ENCODE results near the gene ART3. TPM values are rescaled to one million over a fixed set of nuclear protein-coding genes. Genes with fewer than 3 reads are reported as not detected.
A peak's percentile ranks its signal among the peaks of the same experiment; 100 is the strongest.

The ART3 gene
- total and polyA plus RNA-seq, 7 donors = 3.0 to 6.4 (median 5.1) TPM; not detected in 2

DNA sequence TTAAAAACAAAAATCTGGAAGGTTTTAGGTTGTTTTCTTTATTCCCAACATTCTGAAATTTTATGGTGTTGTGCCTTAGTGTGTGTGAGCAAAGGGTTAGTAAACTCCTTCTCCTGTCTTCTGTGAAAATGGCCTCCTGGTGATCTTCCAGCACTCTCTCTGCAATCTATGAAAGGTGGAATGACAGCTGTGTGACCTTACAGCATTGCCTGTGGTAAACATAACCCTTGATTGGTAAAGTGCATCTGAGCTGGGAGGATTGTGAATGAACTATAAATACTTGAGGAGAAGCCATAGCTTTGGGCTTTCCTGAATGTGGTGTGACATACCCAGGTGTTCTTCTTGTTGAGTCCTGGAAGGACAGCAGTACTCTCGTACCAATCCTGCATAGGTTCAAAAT is 10.0 kb downstream of the ART3 start:
- no peak overlapping the region for H3K4me3 ChIP-seq
- H3K9me3 ChIP-seq = no peaks in the 10 kb centered on the region
- TF ChIP-seq, protein P1, sequence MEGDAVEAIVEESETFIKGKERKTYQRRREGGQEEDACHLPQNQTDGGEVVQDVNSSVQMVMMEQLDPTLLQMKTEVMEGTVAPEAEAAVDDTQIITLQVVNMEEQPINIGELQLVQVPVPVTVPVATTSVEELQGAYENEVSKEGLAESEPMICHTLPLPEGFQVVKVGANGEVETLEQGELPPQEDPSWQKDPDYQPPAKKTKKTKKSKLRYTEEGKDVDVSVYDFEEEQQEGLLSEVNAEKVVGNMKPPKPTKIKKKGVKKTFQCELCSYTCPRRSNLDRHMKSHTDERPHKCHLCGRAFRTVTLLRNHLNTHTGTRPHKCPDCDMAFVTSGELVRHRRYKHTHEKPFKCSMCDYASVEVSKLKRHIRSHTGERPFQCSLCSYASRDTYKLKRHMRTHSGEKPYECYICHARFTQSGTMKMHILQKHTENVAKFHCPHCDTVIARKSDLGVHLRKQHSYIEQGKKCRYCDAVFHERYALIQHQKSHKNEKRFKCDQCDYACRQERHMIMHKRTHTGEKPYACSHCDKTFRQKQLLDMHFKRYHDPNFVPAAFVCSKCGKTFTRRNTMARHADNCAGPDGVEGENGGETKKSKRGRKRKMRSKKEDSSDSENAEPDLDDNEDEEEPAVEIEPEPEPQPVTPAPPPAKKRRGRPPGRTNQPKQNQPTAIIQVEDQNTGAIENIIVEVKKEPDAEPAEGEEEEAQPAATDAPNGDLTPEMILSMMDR (IDR thresholded peaks at IDR 0.05) = no peak
- TF ChIP-seq EP300 (IDR thresholded peaks at IDR 0.05) (no peak), POLR2AphosphoS5 (IDR thresholded peaks at IDR 0.05) (no peak), POLR2A (IDR thresholded peaks at IDR 0.05) (no peak)
- H3K27ac ChIP-seq = no peak overlapping the region
- H3K36me3 ChIP-seq = no peaks in the 10 kb centered on the region
- WGBS, 2 donors = 88% methylated on average over 1 of the region's 1 CpG
- H3K27me3 ChIP-seq = no peaks in the 10 kb centered on the region
- intact Hi-C loops (cut with DNase I) = no loop called here
- peaks cover 0 to 5% (median 0%) of the 10 kb centered on the region in 4 donors for H3K4me1 ChIP-seq
- no peak for DNase-seq

DNA sequence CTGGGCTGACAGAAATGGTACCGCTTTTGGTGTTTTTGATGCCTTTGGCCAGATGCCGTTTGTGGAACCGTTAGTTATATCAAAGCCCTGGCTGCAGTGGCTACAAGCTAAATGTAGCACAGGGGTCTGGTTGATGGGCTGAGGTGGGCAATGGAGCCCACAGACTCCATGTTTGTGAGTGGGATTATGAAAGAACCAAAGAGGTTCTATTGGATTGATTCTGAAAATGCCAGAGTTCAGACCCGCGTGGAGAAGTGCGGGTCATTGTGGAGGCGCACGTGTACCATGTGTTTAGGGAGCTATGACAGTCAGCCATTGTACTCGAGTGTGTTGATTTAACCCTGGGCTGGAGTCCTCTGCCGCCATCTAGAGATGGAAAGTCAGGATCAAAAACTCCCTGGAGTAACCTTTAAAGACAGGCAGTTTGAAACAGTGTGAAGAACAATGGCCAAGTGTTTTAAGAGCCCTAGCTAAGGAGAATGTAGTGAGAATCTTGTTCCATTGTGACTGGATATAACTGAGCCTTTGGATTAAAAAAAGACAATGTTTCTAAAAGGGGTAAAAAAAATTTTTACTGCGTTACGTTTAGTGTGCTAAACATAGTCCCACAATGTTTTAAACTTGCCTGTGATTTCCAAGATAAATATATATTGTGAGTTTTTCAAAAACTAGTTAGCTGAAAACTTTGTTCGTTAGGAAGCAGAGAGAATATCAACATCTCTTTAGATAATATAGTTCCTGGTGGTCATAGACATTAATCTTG is 12.7 kb downstream of the ART3 start:
- H3K4me1 ChIP-seq = peaks cover 0 to 5% (median 0%) of the 10 kb centered on the region in 4 donors
- H3K36me3 ChIP-seq = no peaks in the 10 kb centered on the region
- H3K4me3 ChIP-seq = peak overlapping the region in 1 of 4 donors; percentile 9
- WGBS, 2 donors = 24 to 46% methylated on average over 13 of the region's 13 CpGs
- H3K27ac ChIP-seq = no peak overlapping the region
- intact Hi-C loops (cut with DNase I) = loop anchor here (1.0 to 2.0 kb wide), 2 partner anchors 20 to 91 kb away; no protein-coding TSS in a partner anchor
- no peak for TF ChIP-seq EP300 (IDR thresholded peaks at IDR 0.05)
- TF ChIP-seq POLR2A (IDR thresholded peaks at IDR 0.05) = no peak
- no peak for TF ChIP-seq POLR2AphosphoS5 (IDR thresholded peaks at IDR 0.05)
- TF ChIP-seq, protein P1 (IDR thresholded peaks at IDR 0.05) = peak in 3 of 4 experiments; percentile 27 to 48 (median 45)
- no peaks in the 10 kb centered on the region for H3K9me3 ChIP-seq
- no peaks in the 10 kb centered on the region for H3K27me3 ChIP-seq
- DNase-seq = no peak

DNA sequence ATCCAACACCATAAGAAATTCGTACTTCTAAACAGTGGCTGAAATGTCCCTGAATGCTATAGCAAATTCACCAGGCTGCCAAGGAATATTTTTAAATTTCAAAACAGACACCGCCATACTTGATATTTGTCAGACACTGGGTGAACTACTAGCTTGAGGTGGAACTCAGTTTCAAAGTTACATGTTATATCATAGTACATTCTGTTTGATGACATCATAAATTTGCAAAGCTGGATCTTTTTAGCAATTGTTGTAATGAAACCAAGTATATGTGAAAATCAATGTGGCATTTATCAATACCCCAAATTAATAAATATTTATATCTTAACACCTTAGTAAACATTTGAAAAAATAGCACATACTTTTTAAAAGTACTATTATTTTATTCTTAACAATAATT is 14.2 kb downstream of the ART3 start:
- Histone ChIP-seq H3K9me3 (no peaks in the 10 kb centered on the region), H3K4me1 (peaks cover 0 to 5% (median 0%) of the 10 kb centered on the region in 4 donors), H3K36me3 (no peaks in the 10 kb centered on the region), H3K27ac (no peak overlapping the region), H3K4me3 (no peak overlapping the region), H3K27me3 (no peaks in the 10 kb centered on the region)
- no peak for DNase-seq
- intact Hi-C loops (cut with DNase I) = no loop called here
- WGBS, 2 donors = 92 to 94% methylated on average over 2 of the region's 2 CpGs
- TF ChIP-seq POLR2A (IDR thresholded peaks at IDR 0.05) (no peak), EP300 (IDR thresholded peaks at IDR 0.05) (no peak), POLR2AphosphoS5 (IDR thresholded peaks at IDR 0.05) (no peak)
- TF ChIP-seq, protein P1 (IDR thresholded peaks at IDR 0.05) = no peak

DNA sequence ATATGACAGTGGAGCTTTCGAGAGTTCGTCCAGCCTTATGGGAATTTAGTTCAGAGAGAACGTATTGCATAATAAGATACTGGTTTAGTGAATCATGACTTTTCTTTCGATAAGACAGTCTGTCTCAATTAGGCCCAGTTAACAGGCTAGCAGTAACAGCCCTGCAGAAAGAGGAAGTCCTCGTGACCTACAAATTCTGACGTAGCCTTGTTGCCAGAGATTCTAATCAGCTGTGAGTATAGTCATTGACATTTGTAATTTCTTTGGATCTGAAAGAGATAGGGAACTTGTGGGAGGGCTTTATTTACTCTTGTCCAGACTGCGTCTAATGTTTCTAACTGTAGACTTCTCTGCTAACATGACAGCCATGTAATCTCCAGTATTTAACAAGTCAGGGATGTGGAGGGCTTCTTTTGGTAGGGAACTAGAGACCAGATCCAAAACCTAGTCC is 15.8 kb downstream of the ART3 start:
- intact Hi-C loops (cut with DNase I) = no loop called here
- no peaks in the 10 kb centered on the region for H3K27me3 ChIP-seq
- H3K27ac ChIP-seq = no peak overlapping the region
- H3K9me3 ChIP-seq = no peaks in the 10 kb centered on the region
- DNase-seq = no peak
- H3K36me3 ChIP-seq = no peaks in the 10 kb centered on the region
- TF ChIP-seq POLR2AphosphoS5 (IDR thresholded peaks at IDR 0.05) (peak in 1 of 4 donors; percentile 17), POLR2A (IDR thresholded peaks at IDR 0.05) (no peak)
- WGBS, 2 donors = 41 to 61% methylated on average over 7 of the region's 7 CpGs
- H3K4me3 ChIP-seq = no peak overlapping the region
- H3K4me1 ChIP-seq = peaks cover 0 to 5% (median 0%) of the 10 kb centered on the region in 4 donors

DNA sequence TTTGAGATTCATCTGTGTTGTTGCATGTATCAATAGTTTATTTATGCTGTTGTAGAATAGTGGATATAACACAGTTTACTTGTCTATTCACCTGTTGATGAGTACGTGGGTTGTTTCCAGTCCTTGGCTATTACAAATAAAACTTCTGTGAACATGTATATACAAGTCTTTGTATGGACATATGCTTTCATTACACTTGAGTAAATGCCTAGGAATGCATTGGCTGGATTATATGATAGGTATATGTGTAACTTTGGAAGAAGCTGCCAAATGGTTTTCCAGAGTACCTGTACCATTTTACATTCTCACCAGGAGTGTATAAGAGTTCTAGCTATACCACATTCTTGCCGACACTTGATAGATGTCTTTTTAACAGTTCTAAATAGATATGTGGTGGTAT is 16.5 kb downstream of the ART3 start:
- WGBS, 2 donors = 92 to 93% methylated on average over 2 of the region's 2 CpGs
- intact Hi-C loops (cut with DNase I) = no loop called here
- no peak overlapping the region for H3K4me3 ChIP-seq
- no peaks in the 10 kb centered on the region for H3K27me3 ChIP-seq
- H3K4me1 ChIP-seq = peaks cover 0 to 5% (median 0%) of the 10 kb centered on the region in 4 donors
- no peak for DNase-seq
- H3K36me3 ChIP-seq = no peaks in the 10 kb centered on the region
- H3K9me3 ChIP-seq = no peaks in the 10 kb centered on the region
- no peak overlapping the region for H3K27ac ChIP-seq
- TF ChIP-seq, protein P1 (IDR thresholded peaks at IDR 0.05) = no peak

All from sigmoid colon (tissue), 7 donors.